ENCODE data around the gene SMAD3.

Gene SMAD3

GRCh38 chr15:67192185-67192820, 126.9 kb downstream of the SMAD3 start:
- no peak for DNase-seq (ENCODE audit: low read depth)
- H3K4me3 ChIP-seq (ENCODE audit: low read length): no peak overlapping the region
- TF ChIP-seq CTCF (conservative IDR thresholded peaks at IDR 0.05; ENCODE audit: low read length): no peak

- no peak overlapping the region for H3K4me3 ChIP-seq (ENCODE audit: low read length)
- DNase-seq (ENCODE audit: low read depth): no peak
- no peak for TF ChIP-seq CTCF (conservative IDR thresholded peaks at IDR 0.05; ENCODE audit: low read length)
Measured at GRCh38 chr15:67193223-67193990, 128.0 kb downstream of the SMAD3 start.

GRCh38 chr15:67194171-67195114, 129.0 kb downstream of the SMAD3 start:
- no peak for TF ChIP-seq CTCF (conservative IDR thresholded peaks at IDR 0.05; ENCODE audit: low read length)
- no peak for DNase-seq (ENCODE audit: low read depth)
- H3K4me3 ChIP-seq (ENCODE audit: low read length): no peak overlapping the region

GRCh38 chr15:67195305-67195704, 129.9 kb downstream of the SMAD3 start:
- DNase-seq (ENCODE audit: low read depth): no peak
- TF ChIP-seq CTCF (conservative IDR thresholded peaks at IDR 0.05; ENCODE audit: low read length): no peak
- H3K4me3 ChIP-seq (ENCODE audit: low read length): no peak overlapping the region

GRCh38 chr15:67196222-67196621, 130.8 kb downstream of the SMAD3 start:
- no peak overlapping the region for H3K4me3 ChIP-seq (ENCODE audit: low read length)
- no peak for DNase-seq (ENCODE audit: low read depth)
- TF ChIP-seq CTCF (conservative IDR thresholded peaks at IDR 0.05; ENCODE audit: low read length): no peak

- no peak overlapping the region for H3K4me3 ChIP-seq (ENCODE audit: low read length)
- DNase-seq (ENCODE audit: low read depth): peak; percentile 89
- no peak for TF ChIP-seq CTCF (conservative IDR thresholded peaks at IDR 0.05; ENCODE audit: low read length)
Measured at GRCh38 chr15:67196672-67197363, 131.4 kb downstream of the SMAD3 start.
